ENCODE data around the gene MOV10L1.

DNA sequence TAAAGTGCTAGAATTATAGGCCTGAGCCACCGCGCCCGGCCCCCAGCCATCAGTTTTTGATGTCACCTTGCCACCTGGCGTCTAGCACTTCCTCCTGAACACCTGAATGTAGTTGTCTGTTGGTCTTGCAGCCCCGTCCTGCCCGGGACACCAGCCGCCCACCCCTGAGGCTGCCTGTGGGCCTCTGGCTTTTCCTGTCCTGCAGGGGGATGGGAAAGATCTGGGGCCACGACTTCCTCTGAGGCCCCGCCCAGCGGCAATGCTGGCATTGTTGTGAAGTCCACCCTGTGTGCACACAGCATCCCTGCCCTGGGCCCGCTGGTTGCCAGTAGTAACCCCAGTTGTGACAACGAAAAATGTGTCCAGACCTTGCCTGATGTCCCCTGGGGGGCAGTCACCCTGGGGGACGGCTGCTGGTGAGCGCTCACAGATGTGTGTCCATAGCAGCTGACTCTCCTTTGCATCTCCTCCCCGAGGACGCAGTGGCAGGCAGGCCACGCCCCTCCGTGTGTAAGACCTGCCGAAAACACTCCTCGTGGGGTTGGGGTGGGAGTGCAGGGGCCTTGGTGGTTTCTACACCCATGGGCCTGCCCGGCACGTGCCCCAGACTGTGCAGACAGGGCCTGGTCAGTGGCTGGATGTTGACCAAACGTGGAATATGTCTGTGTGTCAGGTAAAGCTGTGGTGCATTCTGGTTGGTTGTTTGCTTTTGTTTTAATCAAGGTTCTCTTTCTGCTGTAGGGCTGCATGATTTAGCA lies 117.8 kb downstream of the MOV10L1 start:
- no peak for TF ChIP-seq EZH2 (IDR thresholded peaks at IDR 0.05; ENCODE audit: borderline replicate concordance, low read length)
- TF ChIP-seq CTCF (IDR thresholded peaks at IDR 0.05; ENCODE audit: low read length), result no peak
